ENCODE measurements around the gene C10orf90. TPM values are rescaled to one million over a fixed set of nuclear protein-coding genes. Genes with fewer than 3 reads are reported as not detected.

C10orf90 gene
- total and polyA plus RNA-seq, 11 donors, result not detected

DNA sequence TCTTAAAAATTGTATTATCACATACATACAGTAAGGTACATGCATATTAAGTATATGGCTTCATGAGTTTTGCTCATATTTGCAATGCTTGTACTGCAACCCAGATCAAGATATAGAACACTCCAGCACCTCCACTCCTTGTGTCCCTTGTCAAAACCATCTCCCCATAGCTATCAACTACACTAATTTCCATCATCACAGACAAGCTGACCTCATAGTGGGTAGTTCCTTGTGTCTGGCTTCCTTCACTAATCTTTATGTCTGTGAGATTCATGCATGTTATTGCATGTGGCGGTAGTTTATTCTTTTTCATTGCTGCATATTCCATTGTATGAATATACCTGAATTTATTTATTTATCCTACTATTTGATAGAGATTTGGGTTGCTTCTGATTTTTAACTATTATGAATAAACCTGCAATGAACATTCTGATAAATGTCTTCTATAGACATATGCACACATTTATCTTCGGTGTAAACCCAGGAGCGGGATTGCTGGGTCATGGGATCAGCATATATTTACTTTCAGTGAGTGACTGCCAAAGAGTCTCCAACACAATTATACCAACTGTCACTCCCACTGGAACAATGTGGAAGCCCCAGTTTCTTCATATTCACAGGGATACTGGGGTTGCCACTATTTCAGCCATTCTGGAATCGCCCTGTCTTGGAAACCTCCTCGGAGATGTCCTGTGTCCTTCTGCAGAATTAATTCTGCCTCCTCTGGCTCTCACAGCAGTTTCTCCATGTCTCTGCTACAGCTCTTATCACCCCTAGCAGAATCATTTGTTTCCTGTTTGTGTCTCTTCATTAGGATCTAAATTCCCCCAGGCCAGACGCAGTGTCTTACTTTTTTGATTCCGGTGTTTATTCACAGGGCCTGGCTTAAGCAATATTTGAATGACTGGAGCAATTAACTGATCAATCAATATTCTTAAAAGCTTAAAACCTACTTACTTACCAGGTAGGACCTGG lies 267.5 kb downstream of the C10orf90 start:
- H3K27me3 ChIP-seq, result no peaks in the 10 kb centered on the region
- no peaks in the 10 kb centered on the region for H3K4me1 ChIP-seq
- DNase-seq (no peak), ATAC-seq (no peak)
- H3K36me3 ChIP-seq, result no peaks in the 10 kb centered on the region
- 51 to 61% (median 56%) methylated on average over 7 of the region's 7 CpGs for WGBS, 4 donors
- intact Hi-C loops (cut with DNase I), result no loop called here
- no peaks in the 10 kb centered on the region for H3K9me3 ChIP-seq
- H3K4me3 ChIP-seq, result no peak overlapping the region
- no peak for TF ChIP-seq POLR2A (IDR thresholded peaks at IDR 0.05)
- TF ChIP-seq, protein P1, sequence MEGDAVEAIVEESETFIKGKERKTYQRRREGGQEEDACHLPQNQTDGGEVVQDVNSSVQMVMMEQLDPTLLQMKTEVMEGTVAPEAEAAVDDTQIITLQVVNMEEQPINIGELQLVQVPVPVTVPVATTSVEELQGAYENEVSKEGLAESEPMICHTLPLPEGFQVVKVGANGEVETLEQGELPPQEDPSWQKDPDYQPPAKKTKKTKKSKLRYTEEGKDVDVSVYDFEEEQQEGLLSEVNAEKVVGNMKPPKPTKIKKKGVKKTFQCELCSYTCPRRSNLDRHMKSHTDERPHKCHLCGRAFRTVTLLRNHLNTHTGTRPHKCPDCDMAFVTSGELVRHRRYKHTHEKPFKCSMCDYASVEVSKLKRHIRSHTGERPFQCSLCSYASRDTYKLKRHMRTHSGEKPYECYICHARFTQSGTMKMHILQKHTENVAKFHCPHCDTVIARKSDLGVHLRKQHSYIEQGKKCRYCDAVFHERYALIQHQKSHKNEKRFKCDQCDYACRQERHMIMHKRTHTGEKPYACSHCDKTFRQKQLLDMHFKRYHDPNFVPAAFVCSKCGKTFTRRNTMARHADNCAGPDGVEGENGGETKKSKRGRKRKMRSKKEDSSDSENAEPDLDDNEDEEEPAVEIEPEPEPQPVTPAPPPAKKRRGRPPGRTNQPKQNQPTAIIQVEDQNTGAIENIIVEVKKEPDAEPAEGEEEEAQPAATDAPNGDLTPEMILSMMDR (IDR thresholded peaks at IDR 0.05), result no peak
- no peak overlapping the region for H3K27ac ChIP-seq

DNA sequence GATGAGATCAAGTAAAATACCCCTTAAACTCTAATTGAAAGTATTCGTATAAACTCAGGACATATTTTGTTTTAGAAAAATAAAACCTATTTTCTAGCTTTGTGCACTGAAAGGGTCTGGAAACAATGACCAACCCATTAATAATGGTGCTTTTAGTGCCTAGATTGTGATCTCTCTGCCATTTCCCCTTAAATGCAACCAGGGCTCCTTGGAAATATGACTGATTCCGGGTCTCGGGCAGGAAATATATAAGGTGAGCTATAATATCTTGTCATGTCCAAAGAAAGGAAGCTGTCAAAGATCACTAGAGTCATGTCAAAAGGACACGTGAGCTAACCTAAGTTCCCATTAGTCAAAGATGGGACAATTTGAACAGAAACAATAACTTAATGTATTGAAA lies 269.9 kb downstream of the C10orf90 start:
- ATAC-seq (no peak), DNase-seq (no peak)
- Histone ChIP-seq H3K27ac (no peak overlapping the region), H3K4me3 (no peak overlapping the region), H3K36me3 (no peaks in the 10 kb centered on the region), H3K27me3 (no peaks in the 10 kb centered on the region), H3K9me3 (no peaks in the 10 kb centered on the region), H3K4me1 (peaks cover 0 to 2% (median 0%) of the 10 kb centered on the region in 12 donors)
- WGBS, 4 donors, result 80 to 87% (median 82%) methylated on average over 4 of the region's 4 CpGs
- intact Hi-C loops (cut with DNase I), result no loop called here
- TF ChIP-seq, protein P1 (IDR thresholded peaks at IDR 0.05), result no peak
- TF ChIP-seq POLR2A (IDR thresholded peaks at IDR 0.05), result no peak

DNA sequence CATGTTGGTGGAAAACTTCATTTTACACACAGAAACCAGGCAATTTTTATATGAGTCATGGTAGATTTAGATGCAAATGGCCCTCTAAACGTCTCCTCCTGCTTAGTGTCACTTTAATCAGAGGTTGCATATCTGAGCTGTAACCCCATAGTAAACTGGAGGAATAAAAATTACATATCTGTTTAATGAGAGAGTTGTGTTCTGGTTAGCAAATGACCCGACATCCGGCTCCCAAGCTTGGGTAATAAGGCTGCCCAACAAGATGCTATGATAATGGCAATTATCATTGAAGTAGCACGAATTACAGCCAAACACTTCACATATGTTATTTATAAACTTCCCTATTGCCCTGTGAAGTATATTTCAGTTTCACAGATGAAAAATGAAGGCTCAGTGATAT lies 271.6 kb downstream of the C10orf90 start:
- no peak for TF ChIP-seq POLR2A (IDR thresholded peaks at IDR 0.05)
- TF ChIP-seq, protein P1 (IDR thresholded peaks at IDR 0.05), result no peak
- 70 to 81% (median 75%) methylated on average over 4 of the region's 4 CpGs for WGBS, 4 donors
- no peak overlapping the region for H3K4me3 ChIP-seq
- no peaks in the 10 kb centered on the region for H3K36me3 ChIP-seq
- intact Hi-C loops (cut with DNase I), result no loop called here
- ATAC-seq (no peak), DNase-seq (no peak)
- peaks cover 0 to 2% (median 0%) of the 10 kb centered on the region in 12 donors for H3K4me1 ChIP-seq
- H3K9me3 ChIP-seq, result no peaks in the 10 kb centered on the region
- H3K27ac ChIP-seq, result no peak overlapping the region
- H3K27me3 ChIP-seq, result peaks cover 0 to 5% (median 0%) of the 10 kb centered on the region in 9 donors

DNA sequence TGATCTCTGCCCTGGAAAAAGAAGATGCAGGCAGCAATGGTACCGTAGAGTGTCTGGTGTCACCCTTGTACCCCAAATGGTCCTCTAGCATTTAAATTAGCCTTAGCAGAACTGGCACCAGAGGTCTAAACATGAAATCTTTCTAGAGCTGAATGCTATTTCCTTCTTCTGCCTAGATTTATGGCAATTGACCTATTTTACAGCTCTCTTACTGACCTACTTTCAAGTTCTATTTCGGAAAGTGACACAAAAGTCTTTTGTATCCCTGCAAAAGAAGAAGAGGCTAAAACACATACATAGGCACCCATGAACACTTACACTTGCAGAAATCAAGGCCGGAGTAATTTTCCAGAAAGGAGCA lies 272.1 kb downstream of the C10orf90 start:
- H3K4me1 ChIP-seq, result peaks cover 0 to 2% (median 0%) of the 10 kb centered on the region in 12 donors
- H3K36me3 ChIP-seq, result no peaks in the 10 kb centered on the region
- no peak for DNase-seq
- intact Hi-C loops (cut with DNase I), result no loop called here
- TF ChIP-seq POLR2A (IDR thresholded peaks at IDR 0.05), result no peak
- TF ChIP-seq, protein P1 (IDR thresholded peaks at IDR 0.05), result no peak
- H3K27ac ChIP-seq, result no peak overlapping the region
- H3K4me3 ChIP-seq, result no peak overlapping the region
- WGBS, 4 donors, result 73 to 81% (median 78%) methylated on average over 3 of the region's 3 CpGs
- no peak for ATAC-seq
- H3K9me3 ChIP-seq, result no peaks in the 10 kb centered on the region
- peaks cover 0 to 5% (median 0%) of the 10 kb centered on the region in 9 donors for H3K27me3 ChIP-seq
